SKM-1 (cell line): ENCODE measurements around the gene CD226.
"Not testable (repeated sequence)": the region's sequence is repeated elsewhere in the genome, so short reads cannot be mapped to it uniquely, and the experiment has no call there.

Experiments used
- DNase-seq: peaks from one replicate; lab custom pipeline; 2025; ENCODE audit not compliant: unreplicated experiment; lab: John Stamatoyannopoulos, UW

Gene CD226

DNA sequence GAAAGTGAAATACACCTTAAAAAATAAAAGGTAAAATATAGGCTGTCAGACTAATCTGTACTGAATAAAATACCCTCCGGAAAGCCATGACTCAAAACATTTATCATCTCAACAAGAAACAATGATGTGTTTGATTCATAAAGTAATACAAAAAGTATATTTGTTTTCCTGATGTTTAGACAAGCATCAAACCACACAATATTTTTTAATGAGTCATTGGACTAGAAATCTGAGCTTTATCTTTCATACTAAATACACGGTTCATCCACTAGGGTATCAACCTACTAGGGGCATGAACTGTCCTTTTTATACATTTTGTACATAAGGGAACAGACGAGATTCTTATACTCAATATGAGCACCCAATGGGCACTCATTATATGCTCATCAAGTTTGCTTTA is 31.3 kb downstream of the CD226 start:
- no peak for DNase-seq

DNA sequence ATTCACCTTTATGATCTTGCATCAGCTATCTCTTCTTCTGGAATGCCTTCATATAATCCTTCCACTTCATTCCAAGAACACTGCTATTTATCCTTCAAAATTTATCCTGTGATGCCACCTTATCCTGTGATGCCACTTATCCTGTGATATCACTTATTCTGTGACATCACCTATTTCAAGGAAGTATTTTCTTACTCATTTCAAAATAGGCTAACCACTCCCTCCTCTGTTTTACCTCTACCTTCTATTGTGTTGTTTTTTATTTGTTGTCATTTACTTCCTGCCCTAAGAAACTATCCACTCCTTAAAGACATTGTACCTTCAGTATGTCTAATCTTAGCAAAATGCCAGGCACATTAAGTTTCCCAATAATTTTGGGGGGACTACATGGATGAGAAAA is 38.8 kb downstream of the CD226 start:
- no peak for DNase-seq

DNA sequence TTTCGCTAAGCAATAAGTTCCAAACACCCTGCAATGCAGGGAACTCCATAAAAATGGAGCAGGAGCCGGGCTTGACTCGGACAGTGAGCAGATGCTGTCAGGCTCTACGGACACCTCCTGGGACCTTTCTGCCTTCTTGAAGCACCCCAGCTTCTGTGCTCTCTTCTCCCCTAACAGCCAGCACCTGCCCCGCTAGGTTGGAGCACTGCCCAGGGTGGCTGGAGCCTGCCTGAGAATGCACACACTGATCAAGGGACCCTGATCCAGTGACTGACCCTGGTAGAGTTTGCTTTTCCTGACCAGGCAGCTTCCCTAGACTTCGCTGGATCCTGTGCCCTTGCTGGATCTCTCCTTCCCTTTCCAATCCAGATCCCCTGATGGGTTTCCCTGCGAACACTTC is 40.9 kb downstream of the CD226 start:
- DNase-seq: no peak

DNA sequence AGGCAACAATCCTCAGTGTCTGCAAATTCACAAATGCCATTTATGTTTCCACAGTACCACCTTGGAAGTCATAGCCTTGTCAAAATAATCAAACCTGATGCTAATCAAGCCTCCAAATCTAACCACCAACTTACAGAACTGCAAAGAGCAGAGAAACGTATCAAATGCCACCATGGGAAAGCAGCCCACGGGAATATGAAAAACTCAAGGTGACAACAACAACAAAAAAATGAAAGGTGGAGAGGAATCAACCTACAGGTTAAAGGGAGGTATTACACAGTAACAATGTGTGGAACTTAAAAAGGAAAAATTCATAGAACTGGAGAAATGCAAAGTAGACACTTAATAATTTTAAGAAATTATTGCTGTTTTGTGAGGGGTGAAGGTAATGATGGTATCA is 46.7 kb downstream of the CD226 start:
- no peak for DNase-seq

DNA sequence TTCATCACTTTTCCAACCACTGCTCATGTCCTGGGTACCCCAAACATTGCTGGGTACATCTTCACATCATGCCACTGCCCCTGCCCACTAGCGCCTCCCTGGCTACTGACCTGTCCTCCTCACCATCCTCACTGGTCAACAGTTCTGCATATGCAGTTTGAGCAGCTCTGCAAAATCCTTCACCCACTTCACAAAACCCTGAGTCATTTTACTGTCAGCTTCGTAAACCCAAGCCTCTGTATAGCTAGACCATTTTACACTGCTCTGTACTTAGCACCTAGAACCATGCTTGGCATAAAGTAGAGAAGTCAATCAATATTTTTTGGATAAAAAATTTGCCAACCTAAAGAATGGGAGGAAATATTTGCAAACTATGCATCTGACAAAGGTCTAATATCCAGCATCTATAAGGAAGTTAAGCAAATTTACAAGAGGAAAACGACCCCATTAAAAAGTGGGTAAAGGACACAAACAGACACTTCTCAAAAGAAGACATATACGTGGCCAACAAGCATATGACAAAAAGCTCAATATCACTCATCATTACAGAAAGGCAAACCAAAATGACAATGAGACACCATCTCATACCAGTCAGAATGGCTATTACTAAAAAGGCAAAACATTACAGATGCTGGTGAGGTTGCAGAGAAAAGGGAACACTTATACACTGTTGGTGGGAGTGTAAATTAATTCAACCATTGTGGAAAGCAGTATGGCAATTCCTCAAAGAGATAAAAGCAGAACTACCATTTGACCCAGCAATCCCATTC is 48.3 kb downstream of the CD226 start:
- DNase-seq: not testable (repeated sequence)

DNA sequence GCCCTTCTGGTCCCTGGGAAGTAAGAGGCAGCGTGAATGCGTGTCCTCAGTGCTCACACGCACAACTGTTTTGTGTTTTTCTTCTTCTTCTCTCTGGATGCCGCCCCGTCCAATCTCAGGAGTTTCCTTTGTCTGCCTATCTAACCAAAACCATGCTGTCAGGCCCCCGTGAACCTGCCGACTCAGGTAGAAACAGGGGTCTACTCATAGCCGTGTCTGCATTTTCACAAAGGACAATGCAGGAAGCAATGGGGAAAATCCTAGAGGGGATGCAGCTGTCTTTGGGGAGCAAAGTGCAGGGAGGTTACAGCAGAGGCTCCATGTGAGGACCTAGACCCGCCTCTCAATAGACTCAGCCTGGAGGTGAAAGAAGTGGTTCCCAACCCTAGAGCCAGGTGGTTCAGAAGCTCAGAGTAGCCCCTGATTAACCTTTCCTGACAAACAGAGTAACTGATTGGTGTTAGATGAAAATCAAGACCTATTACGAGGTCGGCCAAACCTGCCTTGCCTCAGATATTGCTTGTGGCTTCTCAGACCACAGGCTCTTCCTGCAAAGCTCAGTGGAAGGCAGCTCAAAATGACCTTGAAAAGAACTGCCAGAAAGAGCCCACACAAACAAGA is 49.3 kb downstream of the CD226 start:
- DNase-seq: no peak

DNA sequence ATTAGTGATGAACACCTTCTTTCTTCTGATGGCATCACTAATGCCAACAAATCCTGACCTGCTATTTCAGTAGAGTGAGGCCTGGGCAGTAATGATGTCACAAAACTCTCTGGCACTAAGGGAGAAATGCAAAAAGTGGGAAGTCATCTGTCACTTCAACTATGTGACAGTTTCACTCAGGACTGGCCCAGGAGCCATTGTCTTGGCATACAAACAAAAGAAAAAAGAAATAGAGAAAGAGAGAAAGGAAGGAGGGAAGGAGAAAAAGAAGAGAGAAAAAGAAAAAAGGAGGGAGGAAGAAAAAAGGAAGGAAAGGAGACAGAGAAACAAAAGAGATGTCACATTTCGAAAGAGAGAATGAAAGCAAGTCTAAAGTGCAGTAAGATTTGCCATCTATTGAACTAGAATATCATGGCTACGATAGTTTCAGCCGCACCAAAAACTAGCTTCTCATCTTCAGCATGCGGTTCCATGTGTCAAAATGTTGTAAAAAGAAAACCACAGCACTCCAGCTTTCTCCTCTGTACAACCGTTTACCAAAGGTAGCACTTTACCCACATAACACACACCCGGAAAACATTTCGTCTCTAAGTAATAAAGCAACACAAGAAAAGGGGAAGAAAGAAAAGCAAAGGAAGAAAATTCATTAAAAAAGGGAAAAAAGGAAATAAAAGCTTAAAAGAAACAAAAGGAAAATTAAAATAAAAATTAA is 50.1 kb downstream of the CD226 start:
- no peak for DNase-seq

DNA sequence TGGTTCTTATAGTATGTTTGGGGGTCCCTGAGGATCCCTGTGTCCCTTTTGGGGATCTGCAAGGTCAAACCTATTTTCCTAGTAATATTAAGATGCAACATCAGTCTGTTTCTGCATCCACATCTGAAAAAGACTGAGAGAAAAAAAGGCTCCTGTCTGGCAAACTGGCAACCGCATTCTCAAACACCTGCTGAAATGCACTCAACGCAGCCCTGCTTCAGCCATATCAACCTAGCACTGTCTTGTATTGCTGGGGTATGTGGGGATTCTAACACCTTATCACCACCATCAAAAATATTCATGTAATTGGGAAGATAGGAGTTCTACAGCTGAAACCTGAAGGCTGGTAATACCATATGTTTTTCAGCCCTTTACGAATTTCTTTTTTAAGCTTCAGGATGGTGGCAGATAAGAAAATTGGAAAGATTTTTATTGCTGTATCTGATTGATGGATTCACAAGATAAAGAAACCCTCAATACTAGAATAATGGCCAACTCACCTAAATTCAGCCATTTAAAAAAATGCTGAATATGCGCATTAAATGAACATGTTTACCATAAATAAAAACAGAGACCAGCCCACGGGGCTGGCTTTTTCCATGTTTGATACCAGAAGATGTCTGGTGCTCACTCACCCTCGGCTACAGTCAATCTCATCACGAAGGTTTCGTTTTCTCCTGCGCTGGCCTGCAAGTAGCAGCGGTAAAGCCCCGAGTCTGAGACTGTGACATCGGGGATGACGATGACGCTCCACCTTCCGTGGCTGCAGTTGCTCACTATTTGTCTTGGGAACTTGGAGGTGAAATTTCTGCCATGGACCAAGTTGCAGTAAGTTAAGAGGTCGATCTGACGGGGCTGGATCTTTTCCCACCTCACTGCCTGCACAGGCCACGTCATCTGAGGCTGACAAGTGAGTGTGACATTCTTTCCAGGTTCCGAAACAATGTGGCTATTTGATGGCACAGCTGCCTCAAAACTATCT is 52.3 kb downstream of the CD226 start:
- no peak for DNase-seq

DNA sequence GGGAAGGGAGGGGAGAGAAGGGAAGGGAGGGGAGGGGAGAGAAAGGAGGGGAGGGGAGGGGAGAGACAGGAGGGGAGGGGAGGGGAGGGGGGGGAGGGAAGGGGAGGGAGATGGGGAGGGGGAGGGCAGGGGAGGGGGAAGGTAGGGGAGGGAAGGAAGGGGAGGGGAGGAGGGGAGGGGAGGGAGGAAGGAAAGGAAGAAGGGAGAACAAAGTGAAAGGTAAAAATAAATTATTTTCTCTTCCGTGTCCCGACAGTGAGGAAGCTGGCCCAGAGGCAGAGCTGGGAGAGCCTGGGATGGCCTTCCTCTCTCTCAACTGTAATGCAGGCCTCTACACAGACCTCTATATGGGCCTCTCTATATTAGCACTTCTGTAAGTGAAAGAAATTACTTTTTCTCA is 53.2 kb downstream of the CD226 start:
- DNase-seq: no peak

DNA sequence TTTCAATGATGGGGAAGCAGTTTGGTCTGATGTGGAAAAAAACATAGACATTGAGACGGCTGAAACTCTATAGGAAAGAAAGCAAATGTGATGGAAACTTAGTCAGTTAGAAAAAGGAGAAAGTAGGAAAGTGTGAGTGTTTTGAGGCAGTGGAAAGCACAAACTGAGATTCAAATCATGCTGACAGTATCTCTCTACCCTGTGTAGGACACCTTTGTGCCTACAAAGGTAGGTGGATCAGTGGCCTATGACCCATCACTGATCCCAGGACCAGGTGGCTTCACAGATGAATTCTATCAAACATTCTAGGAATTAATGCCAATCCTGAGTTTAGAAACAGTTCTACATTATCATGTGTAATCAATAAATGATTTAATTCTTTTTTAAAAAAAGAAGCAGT is 57.1 kb downstream of the CD226 start:
- no peak for DNase-seq

DNA sequence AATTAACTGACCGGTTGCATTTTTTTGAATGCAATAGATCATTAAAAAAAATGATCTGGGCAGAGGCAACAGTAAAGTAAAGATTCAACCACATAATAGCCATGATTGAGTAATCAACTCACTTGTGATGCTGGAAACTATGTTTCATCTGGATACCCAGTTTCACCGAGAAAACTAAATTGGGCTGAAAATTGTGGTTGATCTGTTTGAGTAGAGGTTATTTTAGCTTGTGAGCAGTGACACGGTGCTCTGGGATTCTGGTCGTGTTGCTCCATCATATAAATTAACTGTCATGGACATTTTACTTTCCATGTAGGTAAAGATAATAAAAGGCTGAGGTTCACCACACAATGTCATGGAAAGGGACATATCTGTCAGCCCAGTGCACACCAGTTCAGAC is 58.7 kb downstream of the CD226 start:
- no peak for DNase-seq

DNA sequence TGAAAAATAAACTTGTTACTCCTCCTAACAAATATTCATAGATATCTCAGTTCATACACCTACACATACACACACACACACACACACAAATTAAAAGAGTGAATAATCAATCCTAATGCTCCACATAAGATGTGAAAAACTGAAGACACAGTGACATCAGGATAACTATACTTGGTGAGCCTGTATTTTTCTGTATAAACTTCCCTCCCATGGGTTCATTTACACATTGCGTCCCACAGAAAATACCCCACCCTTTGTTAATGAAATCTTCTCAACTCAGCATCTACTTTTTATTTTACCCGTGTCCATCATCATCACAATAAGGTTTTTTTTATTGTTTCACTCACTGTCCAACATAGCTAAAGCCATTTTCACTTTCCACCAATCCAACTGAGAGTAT is 60.4 kb downstream of the CD226 start:
- DNase-seq: no peak

DNA sequence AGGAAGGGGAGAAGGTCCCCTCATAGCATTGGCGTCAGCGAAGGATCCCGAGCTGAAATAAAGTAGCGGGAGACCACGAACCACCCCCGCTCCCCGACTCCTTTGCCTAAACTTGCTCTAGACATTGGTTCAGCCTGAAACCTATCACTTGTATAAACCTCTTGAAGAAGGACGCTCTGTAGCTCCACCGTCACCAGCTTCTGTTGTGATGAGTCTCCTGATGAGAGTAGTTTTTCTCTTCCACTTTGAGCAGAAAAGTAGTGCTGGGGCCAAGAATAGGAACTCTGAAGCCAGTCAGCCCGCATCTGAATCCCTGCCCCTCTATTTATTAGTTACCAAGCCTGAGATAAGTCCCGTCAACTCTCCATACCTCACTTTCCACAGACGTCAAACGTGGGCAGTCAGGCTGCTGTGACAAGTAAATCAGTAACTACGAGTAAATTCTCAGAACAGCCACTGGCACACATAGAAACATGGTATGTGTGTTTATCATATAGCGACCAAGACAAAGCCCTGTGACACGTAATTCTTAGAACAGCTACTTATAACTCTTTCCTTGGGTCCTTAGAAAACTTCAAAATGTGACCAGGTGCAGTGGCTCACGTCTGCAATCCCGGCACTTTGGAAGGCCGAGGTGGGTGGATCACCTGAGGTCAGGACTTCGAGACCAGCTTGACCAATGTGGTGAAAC is 61.7 kb downstream of the CD226 start:
- DNase-seq: no peak

DNA sequence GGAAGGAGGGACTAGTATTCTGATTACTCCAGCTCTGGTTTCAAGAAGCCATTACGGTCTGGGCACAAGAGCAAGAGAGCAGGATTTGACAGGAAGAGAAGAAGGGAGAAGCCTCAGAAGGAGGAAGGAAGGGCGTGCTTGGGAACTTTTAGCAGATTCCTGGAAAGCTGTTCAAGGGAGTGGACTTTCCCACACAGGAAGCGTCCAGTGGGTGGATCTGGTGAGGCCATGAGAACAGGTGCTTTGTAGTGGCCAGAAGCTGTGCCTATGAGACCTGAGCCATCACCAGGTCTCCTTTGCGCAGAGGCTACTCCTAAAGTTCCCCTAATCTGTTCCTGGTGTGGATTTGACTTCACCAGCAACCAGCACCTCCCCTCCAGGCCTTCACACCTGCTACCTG is 62.3 kb downstream of the CD226 start:
- DNase-seq: no peak

DNA sequence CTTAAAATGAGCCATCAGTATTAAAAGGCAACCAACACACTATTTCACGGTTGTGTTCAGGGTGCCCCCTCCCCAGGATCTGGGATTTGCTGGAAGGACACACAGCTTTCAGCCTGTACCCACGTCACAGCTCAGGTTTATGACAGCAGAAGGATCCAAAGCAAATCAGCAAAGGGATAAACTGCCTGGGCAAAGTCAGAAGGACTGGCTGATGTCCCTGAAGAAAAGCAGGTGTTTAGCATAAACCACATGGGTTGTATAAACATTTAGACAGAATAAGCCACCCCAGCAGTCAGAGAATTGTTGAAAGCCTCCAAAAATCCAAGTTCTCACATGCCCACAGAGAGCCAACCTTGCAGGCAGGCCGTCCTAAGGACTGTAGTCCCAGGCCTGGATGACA is 63.9 kb downstream of the CD226 start:
- DNase-seq: no peak

DNA sequence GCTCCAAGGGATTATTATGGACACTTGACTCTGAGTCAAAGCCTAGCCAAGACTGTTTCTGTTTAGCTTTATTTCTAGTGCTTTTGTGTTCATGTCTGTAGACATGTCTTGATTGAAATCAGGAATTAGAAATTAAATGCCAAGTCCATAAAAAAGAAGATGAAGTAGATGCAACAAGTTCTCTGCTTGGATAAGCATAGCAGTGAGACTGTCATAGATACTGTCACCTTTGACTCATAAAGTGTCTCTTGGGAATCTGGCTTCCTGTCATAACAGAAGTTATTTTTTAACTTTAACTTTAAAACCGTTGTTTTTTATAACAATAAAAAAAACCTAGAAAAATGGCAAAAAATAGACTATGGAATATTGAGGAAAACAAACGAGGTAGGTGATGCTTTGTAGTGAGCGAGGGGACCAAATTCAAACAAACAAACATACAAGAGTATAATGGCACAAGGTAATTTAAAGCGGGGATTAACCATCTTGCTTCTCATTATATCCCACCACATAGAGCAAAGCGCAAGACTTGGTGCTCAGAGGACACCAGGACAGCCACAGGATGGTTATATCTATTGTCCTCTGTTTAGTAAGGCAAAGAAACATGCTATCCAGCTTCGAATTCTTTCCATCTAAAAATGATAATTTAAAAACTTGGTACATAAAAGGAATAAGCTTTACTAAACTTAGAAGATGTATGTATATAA is 64.6 kb downstream of the CD226 start:
- no peak for DNase-seq

DNA sequence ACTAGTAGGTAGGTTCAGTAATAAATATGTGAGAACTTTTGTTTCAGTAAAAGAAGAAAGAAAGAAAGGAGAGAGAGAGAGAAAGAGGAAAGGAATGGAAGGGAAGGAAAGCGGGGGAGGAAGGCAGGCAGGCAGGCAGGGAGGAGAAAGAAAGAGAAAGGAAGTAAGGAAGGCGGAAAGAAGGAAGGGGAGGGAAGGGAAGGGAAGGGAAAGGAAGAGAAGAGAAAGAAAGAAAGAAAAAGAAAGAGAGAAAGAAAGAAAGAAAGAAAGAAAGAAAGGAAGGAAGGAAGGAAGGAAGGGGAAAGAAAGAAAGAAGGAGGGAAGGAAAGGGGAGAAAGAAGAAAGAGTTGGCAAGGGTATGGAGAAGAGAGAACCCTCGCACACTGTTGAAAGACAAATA is 67.6 kb downstream of the CD226 start:
- DNase-seq: no peak

DNA sequence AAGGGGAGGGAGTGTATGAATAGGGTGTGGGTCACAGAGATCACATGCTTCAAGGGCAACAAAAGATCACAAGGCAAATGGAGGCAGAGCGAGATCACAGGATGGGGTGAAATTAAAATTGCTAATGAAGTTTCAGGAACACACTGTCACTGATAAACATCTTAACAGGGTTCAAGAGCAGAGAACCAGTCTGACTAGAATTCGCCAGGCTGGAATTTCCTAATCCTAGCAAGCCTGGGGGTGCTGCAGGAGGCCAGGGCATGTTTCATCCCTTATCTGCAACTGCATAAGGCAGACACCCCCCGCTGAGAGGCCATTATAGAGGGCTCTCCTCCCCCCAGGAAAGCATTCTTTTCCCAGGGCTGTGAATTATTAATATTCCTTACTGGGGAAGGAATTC is 68.6 kb downstream of the CD226 start:
- DNase-seq: not testable (repeated sequence)

DNA sequence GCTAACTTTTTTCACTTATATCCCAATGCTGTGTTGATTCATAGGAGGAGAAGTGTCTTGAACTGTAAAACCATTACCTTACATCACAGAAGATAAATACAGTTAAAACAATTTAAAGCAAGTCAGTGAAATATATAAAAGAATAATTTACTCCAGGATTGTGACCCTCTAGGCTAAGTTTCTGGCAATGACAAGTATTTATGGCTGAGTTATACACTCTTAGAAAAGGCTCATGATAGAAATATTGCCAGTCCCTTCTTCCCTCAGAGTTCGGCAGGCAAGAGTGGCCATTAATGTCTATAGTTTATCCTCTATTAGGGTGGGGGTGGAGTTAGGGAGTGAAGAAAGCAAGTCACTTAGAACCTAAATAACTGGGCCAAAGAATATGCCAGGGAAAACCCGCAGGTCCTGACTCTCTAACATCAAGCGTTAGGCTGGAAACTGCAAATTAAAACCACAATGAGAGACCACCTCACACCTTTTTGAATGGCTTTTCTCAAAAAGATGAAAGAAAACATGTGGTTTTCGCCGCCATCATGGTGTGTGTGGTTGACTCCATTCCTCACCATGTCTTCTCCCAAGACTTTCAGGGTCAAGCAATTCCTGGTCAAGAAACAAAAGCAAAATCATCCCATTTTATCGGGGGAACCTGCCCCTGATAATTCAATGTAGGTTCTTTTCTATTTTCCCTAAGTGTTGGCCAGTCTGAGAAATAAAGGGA is 69.3 kb downstream of the CD226 start:
- no peak for DNase-seq
